ENCODE results near the gene GPR176.

Gene GPR176

DNA sequence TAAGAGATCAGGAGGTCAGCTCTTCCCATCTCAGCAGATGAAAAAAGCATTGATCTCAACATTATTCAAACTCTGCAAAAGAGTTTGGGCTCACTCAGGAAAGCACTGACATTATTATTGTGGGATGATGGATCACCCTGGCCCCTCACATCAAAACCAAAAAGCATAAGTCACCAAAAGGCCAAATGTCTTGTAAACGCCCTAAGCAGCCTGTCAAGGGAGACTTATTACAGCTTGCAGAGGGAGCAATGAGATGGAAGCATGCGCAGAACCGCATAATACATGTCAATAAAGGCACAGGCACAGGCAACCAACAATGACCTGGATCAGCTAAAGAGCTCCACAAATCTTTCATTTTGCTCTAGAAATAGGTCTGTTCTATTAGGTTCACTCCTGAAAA lies 142.0 kb downstream of the GPR176 start:
- DNase-seq = no peak

DNA sequence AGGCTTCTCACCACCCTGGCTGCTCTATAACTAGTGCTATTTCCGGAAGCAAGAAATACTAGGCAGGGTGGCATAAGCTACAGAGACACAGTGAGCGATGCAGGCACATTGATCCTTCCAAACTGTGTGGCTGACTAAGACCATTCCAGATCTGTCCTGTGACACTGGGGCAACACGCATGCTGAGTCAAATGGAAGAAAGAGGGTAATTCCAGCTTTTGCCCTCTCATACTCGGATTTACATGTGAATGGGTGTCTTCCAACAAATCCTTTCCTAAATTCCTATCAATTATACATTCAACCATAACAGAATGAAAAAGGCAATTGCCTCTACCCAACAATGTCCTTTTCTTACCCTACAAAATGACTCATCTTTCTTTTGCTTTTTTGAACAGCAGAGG lies 142.6 kb downstream of the GPR176 start:
- DNase-seq = no peak

- no peak for DNase-seq
These were observed 144.0 kb downstream of the GPR176 start for GRCh38 chr15:39776068-39776467.

- DNase-seq = peak; percentile 63
These were observed 145.3 kb downstream of the GPR176 start for GRCh38 chr15:39774688-39775267.

DNA sequence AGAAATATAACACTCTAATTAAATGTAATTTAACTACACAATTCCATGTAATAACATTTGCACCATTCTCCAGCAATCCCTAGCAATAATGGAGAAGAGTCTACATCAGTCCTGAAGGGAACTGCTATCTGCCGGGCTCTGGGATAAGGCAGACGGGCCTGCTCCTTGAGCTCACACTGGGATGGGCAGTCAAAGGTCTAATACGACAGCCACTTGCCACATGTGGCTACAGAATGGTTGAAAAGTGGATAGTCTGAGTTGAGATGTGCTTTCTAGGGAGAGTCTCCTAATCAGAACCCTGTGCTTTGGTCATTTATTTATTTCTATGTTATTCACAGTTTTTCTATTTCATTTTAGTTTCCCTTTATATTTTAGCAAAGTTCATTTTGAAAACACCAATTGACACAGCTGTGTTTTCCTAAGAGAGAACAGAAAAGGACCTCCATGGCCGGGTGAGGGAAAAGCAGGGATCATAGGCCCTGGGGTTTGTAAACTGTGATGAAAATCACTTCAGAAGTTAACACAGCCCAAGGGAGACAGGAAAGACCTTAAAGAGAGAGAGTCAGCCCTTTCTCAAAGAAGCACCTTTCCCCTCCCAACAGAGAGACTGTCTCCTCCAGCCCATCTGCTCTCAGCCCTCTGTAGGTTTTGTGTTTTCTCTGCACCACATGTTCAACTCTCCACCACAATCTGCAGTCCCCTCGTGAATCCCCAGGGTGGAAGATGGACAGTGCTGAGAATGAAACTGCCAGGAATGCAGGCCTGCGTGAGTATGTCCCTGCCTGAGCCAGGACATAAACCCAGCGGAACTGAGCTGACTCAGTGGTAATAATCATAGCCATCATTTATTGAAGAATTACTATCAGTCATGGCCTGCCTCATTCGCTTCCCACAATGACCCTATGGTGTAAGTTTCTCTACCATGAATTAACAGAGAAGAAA lies 149.0 kb downstream of the GPR176 start:
- DNase-seq = no peak

DNA sequence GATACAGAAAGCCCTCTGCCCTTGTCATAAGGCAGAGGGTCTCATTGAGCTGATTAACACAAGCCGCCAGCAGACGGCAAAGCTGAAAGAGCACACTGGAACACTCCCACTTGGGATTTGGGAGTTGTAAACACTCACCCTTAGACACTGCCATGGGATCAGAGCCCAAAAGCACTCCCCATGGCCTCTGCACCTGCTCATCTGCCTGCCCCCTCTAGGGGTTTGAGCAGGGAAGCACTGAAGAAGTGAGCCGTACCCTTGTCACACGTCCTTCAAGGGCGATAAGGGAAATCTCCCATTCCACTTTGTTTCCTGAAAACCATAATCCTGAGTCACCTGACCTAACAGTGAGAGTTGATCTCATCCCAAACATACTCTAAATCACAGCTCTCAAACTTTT lies 152.1 kb downstream of the GPR176 start:
- no peak for DNase-seq

GRCh38 chr15:39761006-39761405 lies 159.1 kb downstream of the GPR176 start:
- no peak for DNase-seq

DNA sequence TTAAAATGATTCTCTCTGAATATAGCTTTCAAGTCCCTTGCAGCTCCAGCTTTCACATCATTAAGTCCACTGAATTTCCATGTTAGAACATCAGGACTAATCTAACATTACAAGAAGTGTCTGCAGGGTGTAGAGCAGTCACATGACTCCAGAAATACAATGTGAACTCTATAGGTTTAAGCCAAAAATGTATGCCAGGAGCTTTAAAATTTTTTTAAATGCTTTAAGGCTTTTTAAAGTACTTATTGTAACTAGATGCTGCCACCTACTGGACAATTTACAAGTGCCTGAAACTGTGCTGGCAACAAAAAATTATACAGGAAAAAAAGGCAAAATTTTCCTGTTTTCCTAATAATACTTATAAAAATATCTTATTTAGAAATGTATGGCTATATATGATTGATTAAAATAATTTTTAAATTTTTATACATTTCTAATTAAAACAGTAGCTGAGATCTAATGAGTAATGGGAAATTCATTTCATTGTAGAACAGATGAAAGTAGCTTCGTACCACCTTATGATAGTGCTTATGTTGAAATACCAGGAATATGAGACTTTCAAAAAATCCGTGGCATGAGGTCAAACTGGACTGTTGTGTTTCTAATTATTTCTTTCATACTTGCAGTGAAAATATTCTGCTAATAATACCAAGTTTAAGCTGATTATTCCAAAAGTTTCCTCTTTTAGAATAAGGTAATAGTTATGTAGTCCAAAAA lies 163.1 kb downstream of the GPR176 start:
- DNase-seq = peak; percentile 36

GRCh38 chr15:39752991-39753390 lies 167.1 kb downstream of the GPR176 start:
- DNase-seq = no peak

GRCh38 chr15:39752246-39752645 lies 167.8 kb downstream of the GPR176 start:
- DNase-seq = no peak

Measured in CD4-positive, alpha-beta T cell treated with Interleukin-6 for 4 hours (primary cell).